OCI-LY1 (cell line): ENCODE data around the gene MKNK1.

Experiments
- H2AFZ ChIP-seq: fragments of 200-600 bp; sonication (generic), shearing (Covaris generic); 2 replicates; pipeline ENCODE4 v1.6.0; 2014; ENCODE audit warnings: antibody characterized with exemption, mild to moderate bottlenecking, low read length
- H3F3A ChIP-seq: fragments of 200-600 bp; sonication (generic), shearing (Covaris generic); 2 replicates; pipeline ENCODE4 v1.6.0; 2014; ENCODE audit warnings: mild to moderate bottlenecking, antibody characterized with exemption, low read length, moderate library complexity; ENCODE audit not compliant: insufficient read depth
- H3K27ac ChIP-seq: fragments of 200-600 bp; sonication (generic); 2 replicates; pipeline ENCODE4 v1.5.1; 2014; ENCODE audit warnings: low read length, mixed run types, mild to moderate bottlenecking, low read depth; ENCODE audit not compliant: poor library complexity, severe bottlenecking
- H3K27me3 ChIP-seq: fragments of 200-600 bp; sonication (generic); 2 replicates; pipeline ENCODE4 v1.6.0; 2014; ENCODE audit warnings: antibody characterized with exemption, mild to moderate bottlenecking, low read length, moderate library complexity; ENCODE audit not compliant: insufficient read depth
- H3K36me3 ChIP-seq: fragments of 200-600 bp; sonication (generic); 2 replicates; pipeline ENCODE4 v1.6.1; 2014; ENCODE audit warnings: mild to moderate bottlenecking, antibody characterized with exemption, low read length, moderate library complexity, mixed read lengths; ENCODE audit not compliant: insufficient read depth
- H3K4me1 ChIP-seq: fragments of 200-600 bp; sonication (generic); 2 replicates; pipeline ENCODE4 v1.5.1; 2014; ENCODE audit warnings: mild to moderate bottlenecking, low read length, moderate library complexity; ENCODE audit not compliant: insufficient read depth, severe bottlenecking
- H3K4me2 ChIP-seq: fragments of 200-600 bp; sonication (generic), shearing (Covaris generic); 2 replicates; pipeline ENCODE4 v1.6.1; 2014; ENCODE audit warnings: low read length
- H3K4me3 ChIP-seq: fragments of 200-600 bp; sonication (generic); 2 replicates; pipeline ENCODE4 v1.5.1; 2014; ENCODE audit warnings: low read length, low read depth, mild to moderate bottlenecking, mixed read lengths; ENCODE audit not compliant: poor library complexity, severe bottlenecking
- H3K79me2 ChIP-seq: fragments of 200-600 bp; shearing (Covaris generic); 2 replicates; pipeline ENCODE4 v1.6.1; 2016; ENCODE audit warnings: mixed run types, low read length, mixed read lengths; ENCODE audit not compliant: insufficient read depth
- H3K9ac ChIP-seq: fragments of 200-600 bp; sonication (generic), shearing (Covaris generic); 2 replicates; pipeline ENCODE4 v1.6.1; 2014; ENCODE audit warnings: mild to moderate bottlenecking, low read length, mixed read lengths
- H3K9me2 ChIP-seq: fragments of 200-600 bp; sonication (generic), shearing (Covaris generic); 2 replicates; pipeline ENCODE4 v1.6.1; 2014; ENCODE audit warnings: low read depth, mild to moderate bottlenecking, low read length, mixed read lengths
- H3K9me3 ChIP-seq: fragments of 200-600 bp; shearing (Covaris generic); 2 replicates; pipeline ENCODE4 v1.6.1; 2014; ENCODE audit warnings: low read length, mixed read lengths
- H4K20me1 ChIP-seq: fragments of 200-600 bp; sonication (generic), shearing (Covaris generic); 2 replicates; pipeline ENCODE4 v1.6.0; 2016; ENCODE audit warnings: mild to moderate bottlenecking, low read length; ENCODE audit not compliant: insufficient read depth
- EZH2 ChIP-seq: fragments of 200-600 bp; sonication (generic), shearing (Covaris generic); IDR thresholded peaks from 2 replicates; pipeline ENCODE4 v1.8.0; 2017; ENCODE audit warnings: borderline replicate concordance, mixed run types, mild to moderate bottlenecking, antibody characterized with exemption, low read length, moderate library complexity, mixed read lengths
- TF ChIP-seq, protein P1 (sequence below): fragments of 200-600 bp; sonication (generic), shearing (Covaris generic); IDR thresholded peaks from 2 replicates; pipeline ENCODE4 v1.5.1; 2017; ENCODE audit warnings: mild to moderate bottlenecking, antibody characterized with exemption, low read length, moderate library complexity, mixed read lengths

The MKNK1 gene

DNA sequence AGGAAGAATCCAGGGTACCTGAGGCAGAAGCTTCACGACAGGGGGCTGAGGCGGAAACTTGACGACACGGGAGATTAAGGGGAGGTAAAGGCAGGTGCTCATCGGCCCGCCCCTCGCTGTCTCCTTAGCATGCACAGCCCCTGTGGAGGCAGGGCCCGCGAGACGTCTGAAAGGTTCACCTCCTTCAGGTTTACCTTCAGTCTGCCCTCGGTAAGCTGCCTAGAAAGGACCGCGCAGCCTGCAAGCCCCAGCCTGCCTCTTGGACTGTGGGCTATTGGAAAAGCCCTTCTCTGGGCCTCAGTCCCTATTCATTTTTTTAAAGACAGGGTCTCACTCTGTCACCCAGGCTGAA is 81.1 kb downstream of the MKNK1 start:
- Histone ChIP-seq H3K27ac (no peak overlapping the region), H3K9me2 (no peaks in the 10 kb centered on the region), H3K9ac (no peak overlapping the region), H3F3A (no peaks in the 10 kb centered on the region), H3K4me1 (no peaks in the 10 kb centered on the region), H3K9me3 (no peaks in the 10 kb centered on the region), H3K27me3 (no peaks in the 10 kb centered on the region; the same call in 1 of the 2 replicates), H3K79me2 (no peaks in the 10 kb centered on the region), H3K36me3 (no peaks in the 10 kb centered on the region), H3K4me2 (no peak overlapping the region), H3K4me3 (no peak overlapping the region), H2AFZ (no peak overlapping the region), H4K20me1 (no peaks in the 10 kb centered on the region)
- no peak for TF ChIP-seq EZH2
- TF ChIP-seq, protein P1, sequence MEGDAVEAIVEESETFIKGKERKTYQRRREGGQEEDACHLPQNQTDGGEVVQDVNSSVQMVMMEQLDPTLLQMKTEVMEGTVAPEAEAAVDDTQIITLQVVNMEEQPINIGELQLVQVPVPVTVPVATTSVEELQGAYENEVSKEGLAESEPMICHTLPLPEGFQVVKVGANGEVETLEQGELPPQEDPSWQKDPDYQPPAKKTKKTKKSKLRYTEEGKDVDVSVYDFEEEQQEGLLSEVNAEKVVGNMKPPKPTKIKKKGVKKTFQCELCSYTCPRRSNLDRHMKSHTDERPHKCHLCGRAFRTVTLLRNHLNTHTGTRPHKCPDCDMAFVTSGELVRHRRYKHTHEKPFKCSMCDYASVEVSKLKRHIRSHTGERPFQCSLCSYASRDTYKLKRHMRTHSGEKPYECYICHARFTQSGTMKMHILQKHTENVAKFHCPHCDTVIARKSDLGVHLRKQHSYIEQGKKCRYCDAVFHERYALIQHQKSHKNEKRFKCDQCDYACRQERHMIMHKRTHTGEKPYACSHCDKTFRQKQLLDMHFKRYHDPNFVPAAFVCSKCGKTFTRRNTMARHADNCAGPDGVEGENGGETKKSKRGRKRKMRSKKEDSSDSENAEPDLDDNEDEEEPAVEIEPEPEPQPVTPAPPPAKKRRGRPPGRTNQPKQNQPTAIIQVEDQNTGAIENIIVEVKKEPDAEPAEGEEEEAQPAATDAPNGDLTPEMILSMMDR, result no peak

DNA sequence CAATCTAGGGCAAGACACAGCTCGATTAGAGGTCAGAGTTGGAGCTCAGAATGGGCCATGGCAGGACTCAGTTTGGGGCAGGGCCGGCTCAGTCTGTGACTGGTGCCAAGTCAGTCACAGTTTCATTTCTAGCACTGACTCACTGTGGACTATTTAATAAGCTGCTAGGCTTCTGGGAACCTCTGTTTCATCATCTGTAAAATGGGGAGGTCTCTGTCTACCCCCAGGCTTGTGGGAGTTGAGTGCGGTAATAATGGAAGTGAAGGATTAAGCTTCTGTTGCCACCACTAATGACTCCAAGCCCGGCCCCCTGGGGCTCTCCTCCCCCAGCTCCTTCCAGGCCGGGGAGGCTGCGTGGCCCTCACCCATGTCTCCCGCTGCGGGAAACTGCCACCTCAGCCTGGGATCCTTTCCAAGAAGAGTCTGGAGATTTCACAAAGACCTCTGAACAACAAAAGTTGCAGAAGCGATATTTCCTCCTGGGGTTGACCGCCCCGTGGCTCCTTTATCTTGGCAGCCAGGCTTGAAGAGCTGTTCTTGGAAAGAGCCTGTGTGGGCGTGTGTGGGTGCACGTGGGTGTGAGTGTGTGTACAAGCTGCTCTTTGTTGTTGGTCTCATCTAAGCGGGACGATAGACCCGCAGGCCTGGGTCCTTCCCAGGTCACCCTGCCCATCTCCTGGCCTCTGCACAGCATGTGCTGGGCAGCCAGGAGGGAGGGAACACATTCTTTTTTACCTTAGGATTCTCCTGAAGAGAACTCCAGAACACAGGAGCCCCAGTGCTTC is 81.7 kb downstream of the MKNK1 start:
- Histone ChIP-seq H3K27me3 (no peaks in the 10 kb centered on the region; the same call in 1 of the 2 replicates), H3K9me3 (no peaks in the 10 kb centered on the region), H3K79me2 (no peaks in the 10 kb centered on the region), H3K27ac (no peak overlapping the region), H4K20me1 (no peaks in the 10 kb centered on the region), H3F3A (no peaks in the 10 kb centered on the region), H3K4me1 (no peaks in the 10 kb centered on the region), H2AFZ (no peak overlapping the region), H3K9me2 (no peaks in the 10 kb centered on the region), H3K36me3 (no peaks in the 10 kb centered on the region), H3K4me3 (no peak overlapping the region), H3K9ac (no peak overlapping the region), H3K4me2 (no peak overlapping the region)
- no peak for TF ChIP-seq EZH2
- TF ChIP-seq, protein P1, result no peak

DNA sequence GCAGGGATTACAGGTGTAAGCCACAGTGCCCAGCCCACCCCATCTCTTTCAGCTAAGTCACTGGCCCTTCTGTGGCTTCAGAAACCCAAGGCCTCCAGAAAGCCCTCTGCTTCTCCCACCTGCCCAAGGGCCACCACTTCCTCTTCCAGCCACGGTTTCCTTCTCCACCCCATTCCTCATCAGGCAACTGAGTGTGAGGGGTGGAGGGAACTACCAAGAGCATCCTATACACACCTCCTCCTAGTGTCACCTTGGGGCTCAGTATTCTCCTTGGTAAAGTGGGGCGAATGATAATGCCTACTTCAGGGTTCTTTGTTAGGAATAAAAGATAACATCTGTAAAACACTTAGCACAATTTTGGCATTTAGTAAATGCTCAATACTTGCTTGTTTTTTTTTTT is 82.7 kb downstream of the MKNK1 start:
- no peaks in the 10 kb centered on the region for H3K79me2 ChIP-seq
- H3K9me3 ChIP-seq, result no peaks in the 10 kb centered on the region
- H3K9ac ChIP-seq, result no peak overlapping the region
- no peaks in the 10 kb centered on the region for H4K20me1 ChIP-seq
- no peak overlapping the region for H2AFZ ChIP-seq
- H3K27ac ChIP-seq, result no peak overlapping the region
- TF ChIP-seq, protein P1, result no peak
- TF ChIP-seq EZH2, result no peak
- H3F3A ChIP-seq, result no peaks in the 10 kb centered on the region
- H3K4me1 ChIP-seq, result no peaks in the 10 kb centered on the region
- H3K4me3 ChIP-seq, result no peak overlapping the region
- no peak overlapping the region for H3K4me2 ChIP-seq
- no peaks in the 10 kb centered on the region; the same call in 1 of the 2 replicates for H3K27me3 ChIP-seq
- no peaks in the 10 kb centered on the region for H3K9me2 ChIP-seq
- no peaks in the 10 kb centered on the region for H3K36me3 ChIP-seq
